ENCODE measurements around the gene SDS. TPM values are rescaled to one million over a fixed set of nuclear protein-coding genes. Genes with fewer than 3 reads are reported as not detected.
A peak's percentile ranks its signal among the peaks of the same experiment; 100 is the strongest.

The SDS gene
- total RNA-seq, 2 experiments from 2014 or later: not detected

DNA sequence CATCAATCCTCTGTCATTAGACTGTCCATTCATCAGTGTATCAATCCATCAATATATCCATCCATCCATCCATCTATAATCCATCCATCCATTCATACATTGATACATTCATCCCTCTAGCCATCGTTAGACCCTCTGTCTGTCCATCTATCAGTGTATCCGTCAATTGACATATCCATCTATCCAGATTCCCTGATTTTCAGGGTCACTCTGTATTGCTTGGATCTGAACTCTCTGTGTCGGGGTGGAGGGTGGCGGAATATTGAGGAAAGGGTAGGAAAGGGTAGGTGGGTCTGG, 35.6 kb upstream of the SDS start:
- DNase-seq (no peak), ATAC-seq (no peak)
- Mint-ChIP-seq H3K4me1 (ENCODE audit: low read depth) (no peaks in the 10 kb centered on the region), H3K27ac (no peak overlapping the region), H3K27me3 (ENCODE audit: low read depth) (no peaks in the 10 kb centered on the region), H3K4me3 (no peak overlapping the region), H3K36me3 (ENCODE audit: low read depth) (no peaks in the 10 kb centered on the region), H3K9me3 (ENCODE audit: insufficient read depth) (no peaks in the 10 kb centered on the region)
- CTCF ChIA-PET: no interaction called here
- POLR2A ChIA-PET: no interaction called here

GRCh38 chr12:113438523-113439300, 35.0 kb upstream of the SDS start:
- ChIA-PET CTCF (no interaction called here), POLR2A (no interaction called here)
- DNase-seq (no peak), ATAC-seq (no peak)
- no peak overlapping the region for H3K27ac Mint-ChIP-seq
- no peaks in the 10 kb centered on the region for H3K4me1 Mint-ChIP-seq (ENCODE audit: low read depth)
- H3K36me3 Mint-ChIP-seq (ENCODE audit: low read depth): no peaks in the 10 kb centered on the region
- H3K4me3 Mint-ChIP-seq: no peak overlapping the region
- H3K9me3 Mint-ChIP-seq (ENCODE audit: insufficient read depth): no peaks in the 10 kb centered on the region
- no peaks in the 10 kb centered on the region for H3K27me3 Mint-ChIP-seq (ENCODE audit: low read depth)

DNA sequence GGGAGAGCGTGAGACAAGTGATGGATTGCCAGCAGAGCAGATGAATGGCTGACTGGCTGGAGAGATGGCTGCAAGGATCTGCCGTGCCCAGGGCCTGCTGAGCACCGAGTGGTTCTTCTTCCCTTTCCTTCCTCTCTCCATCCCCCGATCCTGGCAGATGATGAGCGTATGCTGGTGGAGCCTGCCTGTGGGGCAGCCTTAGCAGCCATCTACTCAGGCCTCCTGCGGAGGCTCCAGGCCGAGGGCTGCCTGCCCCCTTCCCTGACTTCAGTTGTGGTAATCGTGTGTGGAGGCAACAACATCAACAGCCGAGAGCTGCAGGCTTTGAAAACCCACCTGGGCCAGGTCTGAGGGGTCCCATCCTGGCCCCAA, 34.0 kb upstream of the SDS start:
- no peak for ATAC-seq
- H3K9me3 Mint-ChIP-seq (ENCODE audit: insufficient read depth): no peaks in the 10 kb centered on the region
- no peak for DNase-seq
- POLR2A ChIA-PET: no interaction called here
- no peaks in the 10 kb centered on the region for H3K36me3 Mint-ChIP-seq (ENCODE audit: low read depth)
- H3K27me3 Mint-ChIP-seq (ENCODE audit: low read depth): no peaks in the 10 kb centered on the region
- no peak overlapping the region for H3K27ac Mint-ChIP-seq
- H3K4me3 Mint-ChIP-seq: no peak overlapping the region
- CTCF ChIA-PET: no interaction called here
- H3K4me1 Mint-ChIP-seq (ENCODE audit: low read depth): no peaks in the 10 kb centered on the region

- ChIA-PET POLR2A (no interaction called here), CTCF (no interaction called here)
- Mint-ChIP-seq H3K27ac (no peak overlapping the region), H3K36me3 (ENCODE audit: low read depth) (no peaks in the 10 kb centered on the region), H3K27me3 (ENCODE audit: low read depth) (no peaks in the 10 kb centered on the region), H3K9me3 (ENCODE audit: insufficient read depth) (no peaks in the 10 kb centered on the region), H3K4me1 (ENCODE audit: low read depth) (no peaks in the 10 kb centered on the region), H3K4me3 (no peak overlapping the region)
- DNase-seq (no peak), ATAC-seq (no peak)
Observed at GRCh38 chr12:113436993-113437728, 33.5 kb upstream of the SDS start.

DNA sequence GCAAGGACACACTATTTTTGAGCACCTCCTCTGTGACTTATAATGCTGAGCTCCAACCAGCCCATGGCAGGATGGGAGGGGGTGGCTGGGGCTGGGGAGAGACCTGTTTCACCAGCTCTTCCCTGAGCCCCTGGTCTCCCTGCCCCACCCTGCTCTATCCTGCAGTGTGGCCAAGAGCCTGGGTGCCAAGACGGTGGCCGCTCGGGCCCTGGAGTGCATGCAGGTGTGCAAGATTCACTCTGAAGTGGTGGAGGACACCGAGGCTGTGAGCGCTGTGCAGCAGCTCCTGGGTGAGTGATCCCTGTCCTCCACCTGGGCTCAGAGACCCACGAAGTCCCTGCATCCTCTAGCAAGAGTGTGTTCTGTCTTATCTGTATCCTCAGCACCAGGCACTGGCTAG, 32.9 kb upstream of the SDS start:
- POLR2A ChIA-PET: no interaction called here
- CTCF ChIA-PET: no interaction called here
- no peaks in the 10 kb centered on the region for H3K27me3 Mint-ChIP-seq (ENCODE audit: low read depth)
- no peak overlapping the region for H3K4me3 Mint-ChIP-seq
- no peak for DNase-seq
- no peaks in the 10 kb centered on the region for H3K9me3 Mint-ChIP-seq (ENCODE audit: insufficient read depth)
- H3K4me1 Mint-ChIP-seq (ENCODE audit: low read depth): no peaks in the 10 kb centered on the region
- H3K36me3 Mint-ChIP-seq (ENCODE audit: low read depth): no peaks in the 10 kb centered on the region
- ATAC-seq: no peak
- no peak overlapping the region for H3K27ac Mint-ChIP-seq

DNA sequence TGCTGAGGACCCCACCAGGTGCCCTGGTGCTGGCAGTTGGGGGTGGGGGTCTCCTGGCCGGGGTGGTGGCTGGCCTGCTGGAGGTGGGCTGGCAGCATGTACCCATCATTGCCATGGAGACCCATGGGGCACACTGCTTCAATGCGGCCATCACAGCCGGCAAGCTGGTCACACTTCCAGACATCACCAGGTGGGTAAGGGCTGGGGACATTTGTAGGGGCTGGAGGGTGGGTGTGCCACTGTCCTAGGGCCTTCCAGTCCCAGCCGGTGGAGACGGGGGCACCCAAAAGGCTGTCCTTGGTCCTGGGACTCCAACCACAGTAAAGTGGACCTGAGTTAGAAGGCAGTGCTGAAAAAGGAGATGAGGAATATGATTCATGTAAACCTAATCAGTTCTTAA, 31.7 kb upstream of the SDS start:
- DNase-seq (no peak), ATAC-seq (no peak)
- ChIA-PET POLR2A (no interaction called here), CTCF (interaction anchor here (1.2 kb wide), 1 partner anchor 10 kb away, joined by 3 read pairs; no protein-coding TSS in a partner anchor)
- Mint-ChIP-seq H3K27ac (no peak overlapping the region), H3K27me3 (ENCODE audit: low read depth) (peaks cover 3% of the 10 kb centered on the region), H3K9me3 (ENCODE audit: insufficient read depth) (no peaks in the 10 kb centered on the region), H3K36me3 (ENCODE audit: low read depth) (no peaks in the 10 kb centered on the region), H3K4me1 (ENCODE audit: low read depth) (no peaks in the 10 kb centered on the region), H3K4me3 (no peak overlapping the region)

DNA sequence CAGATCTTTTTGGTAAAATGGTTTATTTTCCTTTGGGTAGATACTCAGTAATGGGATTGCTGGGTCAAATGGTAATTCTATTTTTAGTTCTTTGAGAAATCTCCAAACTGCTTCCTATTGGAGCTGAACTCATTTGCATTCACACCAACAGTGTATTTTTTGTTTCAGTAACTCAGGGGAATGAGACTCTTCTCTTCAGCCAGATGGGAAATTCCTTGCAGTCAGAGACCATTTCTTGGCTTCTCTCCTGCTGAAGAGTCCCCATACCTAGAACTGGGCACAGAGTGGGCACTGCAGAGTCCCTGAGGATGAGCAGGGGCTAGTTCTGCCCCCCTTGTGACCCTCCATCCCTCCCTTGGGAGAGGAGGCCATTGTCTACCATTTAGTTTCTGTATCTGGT, 29.3 kb upstream of the SDS start:
- ATAC-seq (no peak), DNase-seq (no peak)
- POLR2A ChIA-PET: no interaction called here
- H3K9me3 Mint-ChIP-seq (ENCODE audit: insufficient read depth): no peaks in the 10 kb centered on the region
- H3K4me3 Mint-ChIP-seq: no peak overlapping the region
- no peak overlapping the region for H3K27ac Mint-ChIP-seq
- no peaks in the 10 kb centered on the region for H3K4me1 Mint-ChIP-seq (ENCODE audit: low read depth)
- peaks cover 6% of the 10 kb centered on the region for H3K27me3 Mint-ChIP-seq (ENCODE audit: low read depth)
- no peaks in the 10 kb centered on the region for H3K36me3 Mint-ChIP-seq (ENCODE audit: low read depth)
- CTCF ChIA-PET: no interaction called here

DNA sequence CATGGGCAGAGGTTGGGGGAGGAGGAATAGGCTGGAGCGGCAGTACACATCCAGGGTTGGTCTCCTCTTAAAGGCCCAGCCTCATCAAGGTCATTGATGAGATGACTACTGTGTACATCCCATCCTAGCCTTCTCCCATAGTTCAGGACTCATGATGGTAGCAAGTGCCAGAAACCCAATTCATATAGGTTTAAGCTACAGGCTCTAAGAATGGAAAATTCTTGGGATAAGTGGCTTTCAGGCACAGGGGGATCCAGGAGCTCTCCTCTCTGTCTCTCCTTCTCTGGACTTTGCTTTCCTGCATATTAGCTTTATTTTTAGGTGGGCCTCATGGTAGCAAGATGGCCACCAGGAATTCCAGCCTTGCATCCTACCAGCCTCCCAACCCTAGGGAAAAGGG, 24.8 kb upstream of the SDS start:
- Mint-ChIP-seq H3K27ac (no peak overlapping the region), H3K36me3 (ENCODE audit: low read depth) (no peaks in the 10 kb centered on the region), H3K4me1 (ENCODE audit: low read depth) (no peaks in the 10 kb centered on the region), H3K4me3 (no peak overlapping the region), H3K27me3 (ENCODE audit: low read depth) (peaks cover 9% of the 10 kb centered on the region), H3K9me3 (ENCODE audit: insufficient read depth) (no peaks in the 10 kb centered on the region)
- ChIA-PET POLR2A (no interaction called here), CTCF (no interaction called here)
- DNase-seq: no peak
- no peak for ATAC-seq

GRCh38 chr12:113427882-113428281, 24.2 kb upstream of the SDS start:
- POLR2A ChIA-PET: no interaction called here

GRCh38 chr12:113425960-113426453, 22.3 kb upstream of the SDS start:
- peaks cover 8% of the 10 kb centered on the region for H3K27me3 Mint-ChIP-seq (ENCODE audit: low read depth)
- ChIA-PET CTCF (interaction anchor here (0.6 to 2.1 kb wide), 13 partner anchors 9 to 422 kb away, joined by 3 to 15 read pairs (median 4); no protein-coding TSS in a partner anchor), POLR2A (no interaction called here)
- H3K36me3 Mint-ChIP-seq (ENCODE audit: low read depth): no peaks in the 10 kb centered on the region
- H3K4me1 Mint-ChIP-seq (ENCODE audit: low read depth): peaks cover 13% of the 10 kb centered on the region
- ATAC-seq (no peak), DNase-seq (no peak)
- H3K4me3 Mint-ChIP-seq: no peak overlapping the region
- no peaks in the 10 kb centered on the region for H3K9me3 Mint-ChIP-seq (ENCODE audit: insufficient read depth)
- no peak overlapping the region for H3K27ac Mint-ChIP-seq

More at GRCh38 chr12:113427882-113428281, 24.2 kb upstream of the SDS start:
- H3K36me3 Mint-ChIP-seq (ENCODE audit: low read depth): no peaks in the 10 kb centered on the region
- CTCF ChIA-PET: no interaction called here
- DNase-seq (no peak), ATAC-seq (no peak)
- H3K9me3 Mint-ChIP-seq (ENCODE audit: insufficient read depth): no peaks in the 10 kb centered on the region
- peaks cover 9% of the 10 kb centered on the region for H3K27me3 Mint-ChIP-seq (ENCODE audit: low read depth)
- no peak overlapping the region for H3K4me3 Mint-ChIP-seq
- H3K27ac Mint-ChIP-seq: no peak overlapping the region
- H3K4me1 Mint-ChIP-seq (ENCODE audit: low read depth): peaks cover 2% of the 10 kb centered on the region

- Mint-ChIP-seq H3K4me1 (ENCODE audit: low read depth) (peaks cover 13% of the 10 kb centered on the region), H3K36me3 (ENCODE audit: low read depth) (no peaks in the 10 kb centered on the region), H3K9me3 (ENCODE audit: insufficient read depth) (no peaks in the 10 kb centered on the region), H3K27ac (no peak overlapping the region), H3K4me3 (no peak overlapping the region), H3K27me3 (ENCODE audit: low read depth) (peaks cover 6% of the 10 kb centered on the region)
- DNase-seq: peak; percentile 62
- ChIA-PET POLR2A (no interaction called here), CTCF (interaction anchor here (0.6 to 2.1 kb wide), 17 partner anchors 10 to 423 kb away, joined by 3 to 15 read pairs (median 4); no protein-coding TSS in a partner anchor)
- peak; percentile 55 for ATAC-seq
Observed at GRCh38 chr12:113424915-113425823, 21.5 kb upstream of the SDS start.

- no peak for ATAC-seq
- no peak overlapping the region for H3K4me3 Mint-ChIP-seq
- DNase-seq: no peak
- H3K27me3 Mint-ChIP-seq (ENCODE audit: low read depth): peaks cover 3% of the 10 kb centered on the region
- no peaks in the 10 kb centered on the region for H3K9me3 Mint-ChIP-seq (ENCODE audit: insufficient read depth)
- peaks cover 13% of the 10 kb centered on the region for H3K4me1 Mint-ChIP-seq (ENCODE audit: low read depth)
- ChIA-PET POLR2A (no interaction called here), CTCF (interaction anchor here (0.7 to 2.1 kb wide), 9 partner anchors 21 to 380 kb away, joined by 3 to 15 read pairs (median 4); no protein-coding TSS in a partner anchor)
- H3K36me3 Mint-ChIP-seq (ENCODE audit: low read depth): no peaks in the 10 kb centered on the region
- H3K27ac Mint-ChIP-seq: no peak overlapping the region
Observed at GRCh38 chr12:113424456-113424855, 20.8 kb upstream of the SDS start.
